ENCODE measurements around the gene QARS1.
A peak's percentile ranks its signal among the peaks of the same experiment; 100 is the strongest.

Gene QARS1

GRCh38 chr3:49104427-49105291, at the start of gene QARS1:
Gene QARS1 (minus strand): TSS chr3:49104757. CDS start chr3:49104733, 24 bp downstream.
- peak; percentile 73 for DNase-seq (ENCODE audit: low read depth)
- H3K4me3 ChIP-seq (ENCODE audit: low read depth, low read length), result peak within 1 kb of the TSS; percentile 95

GRCh38 chr3:49153349-49153912, 48.9 kb upstream of the QARS1 start:
- no peak for DNase-seq (ENCODE audit: low read depth)
- H3K4me3 ChIP-seq (ENCODE audit: low read depth, low read length), result no peak overlapping the region

GRCh38 chr3:49151610-49152009, 47.1 kb upstream of the QARS1 start:
- no peak for DNase-seq (ENCODE audit: low read depth)
- H3K4me3 ChIP-seq (ENCODE audit: low read depth, low read length), result no peak overlapping the region

GRCh38 chr3:49148159-49148558, 43.6 kb upstream of the QARS1 start:
- DNase-seq (ENCODE audit: low read depth), result no peak
- no peak overlapping the region for H3K4me3 ChIP-seq (ENCODE audit: low read depth, low read length)

GRCh38 chr3:49140080-49140479, 35.5 kb upstream of the QARS1 start:
- no peak for DNase-seq (ENCODE audit: low read depth)
- no peak overlapping the region for H3K4me3 ChIP-seq (ENCODE audit: low read depth, low read length)

GRCh38 chr3:49135499-49135898, 30.9 kb upstream of the QARS1 start:
- H3K4me3 ChIP-seq (ENCODE audit: low read depth, low read length), result no peak overlapping the region
- DNase-seq (ENCODE audit: low read depth), result no peak

GRCh38 chr3:49134471-49135265, 30.1 kb upstream of the QARS1 start:
- no peak overlapping the region for H3K4me3 ChIP-seq (ENCODE audit: low read depth, low read length)
- no peak for DNase-seq (ENCODE audit: low read depth)

- DNase-seq (ENCODE audit: low read depth), result peak; percentile 64
- H3K4me3 ChIP-seq (ENCODE audit: low read depth, low read length), result peak overlapping the region; percentile 81
Observed at GRCh38 chr3:49133226-49133951, 28.8 kb upstream of the QARS1 start.

GRCh38 chr3:49132437-49133225, 28.1 kb upstream of the QARS1 start, which contains the start of gene LAMB2:
Gene LAMB2 (minus strand): TSS chr3:49133050. CDS start chr3:49132867, 183 bp downstream.
- peak within 1 kb of the TSS; percentile 81 for H3K4me3 ChIP-seq (ENCODE audit: low read depth, low read length)
- DNase-seq (ENCODE audit: low read depth), result peak; percentile 52

GRCh38 chr3:49132073-49132436, 27.5 kb upstream of the QARS1 start:
- no peak for DNase-seq (ENCODE audit: low read depth)
- H3K4me3 ChIP-seq (ENCODE audit: low read depth, low read length), result peak overlapping the region; percentile 81

- H3K4me3 ChIP-seq (ENCODE audit: low read depth, low read length), result peak overlapping the region; percentile 81
- no peak for DNase-seq (ENCODE audit: low read depth)
Observed at GRCh38 chr3:49131576-49131975, 27.0 kb upstream of the QARS1 start.

GRCh38 chr3:49131040-49131439, 26.5 kb upstream of the QARS1 start:
- no peak for DNase-seq (ENCODE audit: low read depth)
- H3K4me3 ChIP-seq (ENCODE audit: low read depth, low read length), result no peak overlapping the region

GRCh38 chr3:49124991-49125670, 20.6 kb upstream of the QARS1 start:
- H3K4me3 ChIP-seq (ENCODE audit: low read depth, low read length), result no peak overlapping the region
- no peak for DNase-seq (ENCODE audit: low read depth)

GRCh38 chr3:49124203-49124602, 19.6 kb upstream of the QARS1 start:
- no peak for DNase-seq (ENCODE audit: low read depth)
- no peak overlapping the region for H3K4me3 ChIP-seq (ENCODE audit: low read depth, low read length)

- DNase-seq (ENCODE audit: low read depth), result no peak
- H3K4me3 ChIP-seq (ENCODE audit: low read depth, low read length), result no peak overlapping the region
Observed at GRCh38 chr3:49123687-49124086, 19.1 kb upstream of the QARS1 start.

- no peak for DNase-seq (ENCODE audit: low read depth)
- no peak overlapping the region for H3K4me3 ChIP-seq (ENCODE audit: low read depth, low read length)
Observed at GRCh38 chr3:49122886-49123545, 18.5 kb upstream of the QARS1 start.

- DNase-seq (ENCODE audit: low read depth), result no peak
- no peak overlapping the region for H3K4me3 ChIP-seq (ENCODE audit: low read depth, low read length)
Observed at GRCh38 chr3:49122451-49122850, 17.9 kb upstream of the QARS1 start.

- no peak for DNase-seq (ENCODE audit: low read depth)
- no peak overlapping the region for H3K4me3 ChIP-seq (ENCODE audit: low read depth, low read length)
Observed at GRCh38 chr3:49122022-49122421, 17.5 kb upstream of the QARS1 start.

Measured in skeletal muscle cell (primary cell).